HepG2 (cell line): ENCODE results near the gene SLC39A10. TPM values are rescaled to one million over a fixed set of nuclear protein-coding genes. Genes with fewer than 3 reads are reported as not detected.

Experiments
- YY1 ChIP-seq: IDR thresholded peaks from 2 replicates; pipeline ENCODE4 v1.6.1; 2011; ENCODE audit warnings: low read length, low read depth, moderate library complexity, mild to moderate bottlenecking; ENCODE audit not compliant: insufficient read depth, insufficient replicate concordance
- ZNF180 ChIP-seq: sonication (generic); formaldehyde crosslinking; IDR thresholded peaks from 2 replicates; pipeline ENCODE4 v1.4.0; 2020; ENCODE audit warnings: low read depth, missing genetic modification reagents, borderline replicate concordance
- ZNF343 ChIP-seq: sonication (generic); formaldehyde crosslinking; IDR thresholded peaks from 2 replicates; pipeline ENCODE4 v1.4.0; 2020; ENCODE audit warnings: mild to moderate bottlenecking, missing genetic modification reagents
- polyA plus RNA-seq, 8 experiments: library from polyadenylated mRNA; depleted of rRNA in 3 of 8; stranded (reverse) in 7 of 8; unstranded in 1 of 8; fragments of >200 nt; fragmentation: Illumina TruSeq in 4 of 8; extraction: Trizol in 4 of 8; gene quantifications; 2 replicates each; pipeline versions ENCODE4 v1.2.1 to v1.2.3, GENCODE V29; 2011 to 2016; ENCODE audit warnings: low read depth in 4 of 8, missing spikeins in 1 of 8, mixed read lengths in 1 of 8; ENCODE audit not compliant: insufficient read depth in 1 of 8
- total RNA-seq, 5 experiments: library from RNA; depleted of rRNA; stranded (reverse); fragments of >200 nt; fragmentation: Illumina TruSeq; extraction: Trizol; gene quantifications; 2 replicates each; pipeline ENCODE4 v1.2.3, GENCODE V29; 2016; ENCODE audit warnings: low read depth in 1 of 5
- TF ChIP-seq, protein P1 (sequence below): sonication (generic); formaldehyde crosslinking; conservative IDR thresholded peaks from 2 replicates; pipeline ENCODE4 v1.8.0; 2022; ENCODE audit warnings: mild to moderate bottlenecking, moderate library complexity, missing genetic modification reagents
- TF ChIP-seq, protein P2 (sequence below): sonication (generic); formaldehyde crosslinking; IDR thresholded peaks from 2 replicates; pipeline ENCODE4 v1.4.0; 2020; ENCODE audit warnings: low read depth, mild to moderate bottlenecking, missing genetic modification reagents
- TF ChIP-seq, protein P3 (sequence below): sonication (generic); formaldehyde crosslinking; conservative IDR thresholded peaks from 2 replicates; pipeline ENCODE4 v1.8.1; 2023; ENCODE audit warnings: missing genetic modification reagents
- TF ChIP-seq, protein P4 (sequence below): conservative IDR thresholded peaks from 2 replicates; pipeline ENCODE4 v1.6.1; 2018; ENCODE audit warnings: missing genetic modification reagents

SLC39A10 gene
- total and polyA plus RNA-seq, 2 of the 13 experiments (the other 11 are each of a cell fraction or from before 2014, with no cell fraction given) = 13.2 to 21.0 TPM

DNA sequence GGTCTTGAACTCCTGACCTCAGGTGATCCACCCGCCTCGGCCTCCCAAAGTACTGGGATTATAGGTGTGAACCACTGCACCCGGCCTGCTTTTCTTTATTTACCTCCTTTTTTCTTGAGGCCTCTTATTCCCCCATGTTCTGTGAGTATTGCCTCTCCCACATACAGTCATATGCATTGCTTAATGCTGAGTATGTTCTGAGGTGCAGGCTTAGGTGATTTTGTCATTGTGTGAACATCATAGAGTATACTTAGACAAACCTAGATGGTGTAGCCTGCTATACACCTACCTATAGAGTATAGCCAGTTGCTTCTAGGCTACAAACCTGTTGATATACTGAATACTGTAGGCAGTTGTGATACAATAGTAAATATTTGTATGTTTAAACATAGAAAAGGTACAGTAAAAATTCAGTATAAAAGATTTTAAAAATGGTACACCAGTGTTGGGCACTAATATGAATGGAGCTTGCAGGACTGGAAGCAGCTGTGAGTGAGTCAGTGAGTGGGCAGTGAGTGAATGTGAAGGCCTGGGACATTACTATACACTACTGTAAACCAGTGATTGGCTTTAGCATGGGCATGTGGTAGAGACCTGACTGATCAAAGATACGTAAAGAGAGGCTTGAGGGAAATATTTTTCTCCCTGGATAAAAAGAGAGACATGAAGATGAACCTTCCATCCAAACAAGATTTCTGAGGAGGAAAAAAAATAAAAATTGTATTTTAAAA, 17.6 kb downstream of the SLC39A10 start (continued):
- TF ChIP-seq, protein P1, sequence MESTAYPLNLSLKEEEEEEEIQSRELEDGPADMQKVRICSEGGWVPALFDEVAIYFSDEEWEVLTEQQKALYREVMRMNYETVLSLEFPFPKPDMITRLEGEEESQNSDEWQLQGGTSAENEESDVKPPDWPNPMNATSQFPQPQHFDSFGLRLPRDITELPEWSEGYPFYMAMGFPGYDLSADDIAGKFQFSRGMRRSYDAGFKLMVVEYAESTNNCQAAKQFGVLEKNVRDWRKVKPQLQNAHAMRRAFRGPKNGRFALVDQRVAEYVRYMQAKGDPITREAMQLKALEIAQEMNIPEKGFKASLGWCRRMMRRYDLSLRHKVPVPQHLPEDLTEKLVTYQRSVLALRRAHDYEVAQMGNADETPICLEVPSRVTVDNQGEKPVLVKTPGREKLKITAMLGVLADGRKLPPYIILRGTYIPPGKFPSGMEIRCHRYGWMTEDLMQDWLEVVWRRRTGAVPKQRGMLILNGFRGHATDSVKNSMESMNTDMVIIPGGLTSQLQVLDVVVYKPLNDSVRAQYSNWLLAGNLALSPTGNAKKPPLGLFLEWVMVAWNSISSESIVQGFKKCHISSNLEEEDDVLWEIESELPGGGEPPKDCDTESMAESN (CRISPR knock-in tag) = no peak
- TF ChIP-seq, protein P2, sequence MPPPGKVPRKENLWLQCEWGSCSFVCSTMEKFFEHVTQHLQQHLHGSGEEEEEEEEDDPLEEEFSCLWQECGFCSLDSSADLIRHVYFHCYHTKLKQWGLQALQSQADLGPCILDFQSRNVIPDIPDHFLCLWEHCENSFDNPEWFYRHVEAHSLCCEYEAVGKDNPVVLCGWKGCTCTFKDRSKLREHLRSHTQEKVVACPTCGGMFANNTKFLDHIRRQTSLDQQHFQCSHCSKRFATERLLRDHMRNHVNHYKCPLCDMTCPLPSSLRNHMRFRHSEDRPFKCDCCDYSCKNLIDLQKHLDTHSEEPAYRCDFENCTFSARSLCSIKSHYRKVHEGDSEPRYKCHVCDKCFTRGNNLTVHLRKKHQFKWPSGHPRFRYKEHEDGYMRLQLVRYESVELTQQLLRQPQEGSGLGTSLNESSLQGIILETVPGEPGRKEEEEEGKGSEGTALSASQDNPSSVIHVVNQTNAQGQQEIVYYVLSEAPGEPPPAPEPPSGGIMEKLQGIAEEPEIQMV (CRISPR knock-in tag) = no peak
- no peak for TF ChIP-seq YY1
- TF ChIP-seq ZNF180 (CRISPR knock-in tag) = no peak
- TF ChIP-seq ZNF343 (CRISPR knock-in tag) = no peak
- TF ChIP-seq, protein P3, sequence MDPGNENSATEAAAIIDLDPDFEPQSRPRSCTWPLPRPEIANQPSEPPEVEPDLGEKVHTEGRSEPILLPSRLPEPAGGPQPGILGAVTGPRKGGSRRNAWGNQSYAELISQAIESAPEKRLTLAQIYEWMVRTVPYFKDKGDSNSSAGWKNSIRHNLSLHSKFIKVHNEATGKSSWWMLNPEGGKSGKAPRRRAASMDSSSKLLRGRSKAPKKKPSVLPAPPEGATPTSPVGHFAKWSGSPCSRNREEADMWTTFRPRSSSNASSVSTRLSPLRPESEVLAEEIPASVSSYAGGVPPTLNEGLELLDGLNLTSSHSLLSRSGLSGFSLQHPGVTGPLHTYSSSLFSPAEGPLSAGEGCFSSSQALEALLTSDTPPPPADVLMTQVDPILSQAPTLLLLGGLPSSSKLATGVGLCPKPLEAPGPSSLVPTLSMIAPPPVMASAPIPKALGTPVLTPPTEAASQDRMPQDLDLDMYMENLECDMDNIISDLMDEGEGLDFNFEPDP (CRISPR knock-in tag) = no peak
- TF ChIP-seq, protein P4, sequence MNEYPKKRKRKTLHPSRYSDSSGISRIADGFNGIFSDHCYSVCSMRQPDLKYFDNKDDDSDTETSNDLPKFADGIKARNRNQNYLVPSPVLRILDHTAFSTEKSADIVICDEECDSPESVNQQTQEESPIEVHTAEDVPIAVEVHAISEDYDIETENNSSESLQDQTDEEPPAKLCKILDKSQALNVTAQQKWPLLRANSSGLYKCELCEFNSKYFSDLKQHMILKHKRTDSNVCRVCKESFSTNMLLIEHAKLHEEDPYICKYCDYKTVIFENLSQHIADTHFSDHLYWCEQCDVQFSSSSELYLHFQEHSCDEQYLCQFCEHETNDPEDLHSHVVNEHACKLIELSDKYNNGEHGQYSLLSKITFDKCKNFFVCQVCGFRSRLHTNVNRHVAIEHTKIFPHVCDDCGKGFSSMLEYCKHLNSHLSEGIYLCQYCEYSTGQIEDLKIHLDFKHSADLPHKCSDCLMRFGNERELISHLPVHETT (CRISPR knock-in tag) = no peak
